Keratinocyte (primary cell): ENCODE results near the gene OPN1MW2.
"Not testable (repeated sequence)": the region's sequence is repeated elsewhere in the genome, so short reads cannot be mapped to it uniquely, and the experiment has no call there.

Source experiments
- EZH2 ChIP-seq: IDR thresholded peaks from one replicate; pipeline ENCODE4 v1.6.1; 2012; ENCODE audit warnings: inconsistent platforms, mild to moderate bottlenecking, low read length, moderate library complexity
- TF ChIP-seq, protein P1 (sequence below), 3 experiments: IDR thresholded peaks in 1 of 3; conservative IDR thresholded peaks in 1 of 3; optimal IDR thresholded peaks in 1 of 3; 2 replicates in 2 of 3; 3 replicates in 1 of 3; pipeline versions ENCODE3 to v1.5.1; 2011; ENCODE audit warnings: low read length in 3 of 3, mild to moderate bottlenecking in 3 of 3, moderate library complexity in 2 of 3, control low read depth in 1 of 3, inconsistent platforms in 1 of 3; ENCODE audit not compliant: insufficient read depth in 2 of 3; ENCODE audit errors: extremely low read depth in 1 of 3

- TF ChIP-seq, protein P1, sequence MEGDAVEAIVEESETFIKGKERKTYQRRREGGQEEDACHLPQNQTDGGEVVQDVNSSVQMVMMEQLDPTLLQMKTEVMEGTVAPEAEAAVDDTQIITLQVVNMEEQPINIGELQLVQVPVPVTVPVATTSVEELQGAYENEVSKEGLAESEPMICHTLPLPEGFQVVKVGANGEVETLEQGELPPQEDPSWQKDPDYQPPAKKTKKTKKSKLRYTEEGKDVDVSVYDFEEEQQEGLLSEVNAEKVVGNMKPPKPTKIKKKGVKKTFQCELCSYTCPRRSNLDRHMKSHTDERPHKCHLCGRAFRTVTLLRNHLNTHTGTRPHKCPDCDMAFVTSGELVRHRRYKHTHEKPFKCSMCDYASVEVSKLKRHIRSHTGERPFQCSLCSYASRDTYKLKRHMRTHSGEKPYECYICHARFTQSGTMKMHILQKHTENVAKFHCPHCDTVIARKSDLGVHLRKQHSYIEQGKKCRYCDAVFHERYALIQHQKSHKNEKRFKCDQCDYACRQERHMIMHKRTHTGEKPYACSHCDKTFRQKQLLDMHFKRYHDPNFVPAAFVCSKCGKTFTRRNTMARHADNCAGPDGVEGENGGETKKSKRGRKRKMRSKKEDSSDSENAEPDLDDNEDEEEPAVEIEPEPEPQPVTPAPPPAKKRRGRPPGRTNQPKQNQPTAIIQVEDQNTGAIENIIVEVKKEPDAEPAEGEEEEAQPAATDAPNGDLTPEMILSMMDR (optimal IDR thresholded peaks at IDR 0.05 in 1 of 3, IDR thresholded peaks at IDR 0.05 in 1 of 3, conservative IDR thresholded peaks at IDR 0.05 in 1 of 3; ENCODE audit: extremely low read depth in 1 of 3, insufficient read depth in 2 of 3, low read length in 3 of 3), result not testable (repeated sequence)
- not testable (repeated sequence) for TF ChIP-seq EZH2
These were observed 5.7 kb downstream of the OPN1MW2 start for GRCh38 chrX:154225292-154225691.
